ENCODE results near the gene DPYD. TPM values are rescaled to one million over a fixed set of nuclear protein-coding genes. Genes with fewer than 3 reads are reported as not detected.

The DPYD gene
- polyA plus RNA-seq, 1 of the 3 experiments (the other 2 are of a cell fraction), result 23.0 TPM

DNA sequence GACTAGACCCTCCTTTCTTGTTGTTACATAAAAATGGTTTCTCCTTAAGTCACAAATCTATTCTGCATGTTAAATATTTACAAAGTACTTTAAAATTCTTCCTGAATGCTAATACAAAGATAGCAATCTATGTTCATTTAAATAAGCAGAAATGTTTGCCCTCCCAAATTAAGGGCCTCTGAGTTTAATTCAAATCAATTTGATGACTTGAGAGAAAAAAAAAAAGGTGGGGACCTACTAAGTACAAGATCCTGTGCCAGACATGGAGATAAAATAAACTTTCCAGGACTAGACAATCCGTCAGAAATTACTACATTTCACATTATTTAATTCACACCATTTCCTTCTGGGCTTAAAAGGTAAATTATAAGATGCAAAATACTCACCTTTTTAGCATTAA lies 548.3 kb downstream of the DPYD start:
- H3K4me3 ChIP-seq (ENCODE audit: low read depth in 2 of 2, low read length in 1 of 2), result no peak overlapping the region
- 96% methylated on average over 1 of the region's 1 CpG for WGBS (ENCODE audit: low lambda C conversion rate)
- CTCF ChIA-PET, result no interaction called here
- H3K79me2 ChIP-seq (ENCODE audit: insufficient read depth), result no peaks in the 10 kb centered on the region
- H3K27ac ChIP-seq (ENCODE audit: low read depth in 2 of 2, low read length in 1 of 2), result no peak overlapping the region
- H3K9ac ChIP-seq, result no peak overlapping the region
- H3K9me3 ChIP-seq, result no peaks in the 10 kb centered on the region
- peaks cover 0 to 22% of the 10 kb centered on the region in 2 experiments for H3K36me3 ChIP-seq (replicated peaks in 1 of 2; ENCODE audit: control insufficient read depth in 1 of 2, insufficient read depth in 2 of 2, low read length in 1 of 2)
- H2AFZ ChIP-seq (ENCODE audit: low read depth), result no peak overlapping the region
- no peak for DNase-seq
- H4K20me1 ChIP-seq (ENCODE audit: insufficient read depth), result no peaks in the 10 kb centered on the region
- H3K4me1 ChIP-seq (ENCODE audit: control insufficient read depth in 1 of 2, insufficient read depth in 2 of 2, low read depth in 1 of 2, low read length in 1 of 2), result no peaks in the 10 kb centered on the region; a peak in 2 of 4 replicates
- no peaks in the 10 kb centered on the region for H3K9me2 ChIP-seq
- POLR2A ChIA-PET, result no interaction called here
- H3K27me3 ChIP-seq (ENCODE audit: insufficient read depth), result no peaks in the 10 kb centered on the region
- H3F3A ChIP-seq (replicated peaks; ENCODE audit: insufficient read depth), result no peaks in the 10 kb centered on the region
- TF ChIP-seq USF2 (IDR thresholded peaks at IDR 0.05; ENCODE audit: borderline replicate concordance, low read depth, low read length), result no peak
- no peak for TF ChIP-seq POLR2AphosphoS5 (IDR thresholded peaks at IDR 0.05; ENCODE audit: low read depth, low read length)
- H3K4me2 ChIP-seq, result no peak overlapping the region

DNA sequence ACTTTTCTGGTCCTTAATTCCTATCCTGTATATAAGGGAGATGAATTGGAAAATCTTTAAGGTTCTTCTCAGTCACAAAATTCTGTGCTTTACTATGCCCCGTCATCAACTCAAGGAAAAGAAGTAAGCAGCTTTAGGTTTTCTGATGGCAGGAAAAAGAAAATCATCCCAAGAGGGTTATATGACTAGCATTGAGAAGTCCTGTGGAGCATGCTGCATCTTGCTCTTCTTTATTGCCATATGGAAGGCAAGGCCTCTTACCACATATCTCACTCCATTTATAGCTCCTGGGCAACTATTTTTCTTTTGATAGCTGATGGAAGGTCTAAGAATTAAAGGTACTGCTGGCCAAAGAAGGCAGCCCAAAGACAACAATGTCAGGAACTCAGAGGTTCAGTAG lies 552.5 kb downstream of the DPYD start:
- Histone ChIP-seq H3K9ac (no peak overlapping the region), H3K79me2 (ENCODE audit: insufficient read depth) (no peaks in the 10 kb centered on the region), H2AFZ (ENCODE audit: low read depth) (no peak overlapping the region), H3K36me3 (replicated peaks in 1 of 2; ENCODE audit: control insufficient read depth in 1 of 2, insufficient read depth in 2 of 2, low read length in 1 of 2) (peaks cover 0 to 30% of the 10 kb centered on the region in 2 experiments), H3K4me1 (ENCODE audit: control insufficient read depth in 1 of 2, insufficient read depth in 2 of 2, low read depth in 1 of 2, low read length in 1 of 2) (no peaks in the 10 kb centered on the region; a peak in 2 of 4 replicates), H3F3A (replicated peaks; ENCODE audit: insufficient read depth) (no peaks in the 10 kb centered on the region), H3K4me2 (no peak overlapping the region), H3K4me3 (ENCODE audit: low read depth in 2 of 2, low read length in 1 of 2) (no peak overlapping the region), H4K20me1 (ENCODE audit: insufficient read depth) (no peaks in the 10 kb centered on the region), H3K27me3 (ENCODE audit: insufficient read depth) (no peaks in the 10 kb centered on the region), H3K9me2 (no peaks in the 10 kb centered on the region), H3K9me3 (no peaks in the 10 kb centered on the region), H3K27ac (ENCODE audit: low read depth in 2 of 2, low read length in 1 of 2) (no peak overlapping the region)
- 89% methylated on average over 1 of the region's 1 CpG for WGBS (ENCODE audit: low lambda C conversion rate)
- CTCF ChIA-PET, result interaction anchor here (1.4 kb wide), 1 partner anchor 10 kb away, joined by 3 read pairs; no protein-coding TSS in a partner anchor
- DNase-seq, result no peak
- POLR2A ChIA-PET, result no interaction called here
- TF ChIP-seq, protein P1, sequence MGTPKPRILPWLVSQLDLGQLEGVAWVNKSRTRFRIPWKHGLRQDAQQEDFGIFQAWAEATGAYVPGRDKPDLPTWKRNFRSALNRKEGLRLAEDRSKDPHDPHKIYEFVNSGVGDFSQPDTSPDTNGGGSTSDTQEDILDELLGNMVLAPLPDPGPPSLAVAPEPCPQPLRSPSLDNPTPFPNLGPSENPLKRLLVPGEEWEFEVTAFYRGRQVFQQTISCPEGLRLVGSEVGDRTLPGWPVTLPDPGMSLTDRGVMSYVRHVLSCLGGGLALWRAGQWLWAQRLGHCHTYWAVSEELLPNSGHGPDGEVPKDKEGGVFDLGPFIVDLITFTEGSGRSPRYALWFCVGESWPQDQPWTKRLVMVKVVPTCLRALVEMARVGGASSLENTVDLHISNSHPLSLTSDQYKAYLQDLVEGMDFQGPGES (IDR thresholded peaks at IDR 0.05; ENCODE audit: low read depth, low read length), result no peak
- no peak for TF ChIP-seq CTCF (IDR thresholded peaks at IDR 0.05)
- no peak for TF ChIP-seq TEAD4 (IDR thresholded peaks at IDR 0.05; ENCODE audit: borderline replicate concordance, insufficient read depth)
- no peak for TF ChIP-seq MAX (IDR thresholded peaks at IDR 0.05; ENCODE audit: low read depth)
- no peak for TF ChIP-seq MXI1 (IDR thresholded peaks at IDR 0.05; ENCODE audit: low read depth, low read length)
- TF ChIP-seq RAD21 (IDR thresholded peaks at IDR 0.05; ENCODE audit: low read length), result no peak
- TF ChIP-seq USF2 (IDR thresholded peaks at IDR 0.05; ENCODE audit: borderline replicate concordance, low read depth, low read length), result no peak
- TF ChIP-seq FOSL2 (IDR thresholded peaks at IDR 0.05; ENCODE audit: borderline replicate concordance, low read depth), result no peak
- TF ChIP-seq, protein P2, sequence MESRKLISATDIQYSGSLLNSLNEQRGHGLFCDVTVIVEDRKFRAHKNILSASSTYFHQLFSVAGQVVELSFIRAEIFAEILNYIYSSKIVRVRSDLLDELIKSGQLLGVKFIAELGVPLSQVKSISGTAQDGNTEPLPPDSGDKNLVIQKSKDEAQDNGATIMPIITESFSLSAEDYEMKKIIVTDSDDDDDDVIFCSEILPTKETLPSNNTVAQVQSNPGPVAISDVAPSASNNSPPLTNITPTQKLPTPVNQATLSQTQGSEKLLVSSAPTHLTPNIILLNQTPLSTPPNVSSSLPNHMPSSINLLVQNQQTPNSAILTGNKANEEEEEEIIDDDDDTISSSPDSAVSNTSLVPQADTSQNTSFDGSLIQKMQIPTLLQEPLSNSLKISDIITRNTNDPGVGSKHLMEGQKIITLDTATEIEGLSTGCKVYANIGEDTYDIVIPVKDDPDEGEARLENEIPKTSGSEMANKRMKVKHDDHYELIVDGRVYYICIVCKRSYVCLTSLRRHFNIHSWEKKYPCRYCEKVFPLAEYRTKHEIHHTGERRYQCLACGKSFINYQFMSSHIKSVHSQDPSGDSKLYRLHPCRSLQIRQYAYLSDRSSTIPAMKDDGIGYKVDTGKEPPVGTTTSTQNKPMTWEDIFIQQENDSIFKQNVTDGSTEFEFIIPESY (IDR thresholded peaks at IDR 0.05; ENCODE audit: borderline replicate concordance, low read depth), result no peak
- no peak for TF ChIP-seq REST (IDR thresholded peaks at IDR 0.05; ENCODE audit: low read depth, low read length)
- TF ChIP-seq, protein P3, sequence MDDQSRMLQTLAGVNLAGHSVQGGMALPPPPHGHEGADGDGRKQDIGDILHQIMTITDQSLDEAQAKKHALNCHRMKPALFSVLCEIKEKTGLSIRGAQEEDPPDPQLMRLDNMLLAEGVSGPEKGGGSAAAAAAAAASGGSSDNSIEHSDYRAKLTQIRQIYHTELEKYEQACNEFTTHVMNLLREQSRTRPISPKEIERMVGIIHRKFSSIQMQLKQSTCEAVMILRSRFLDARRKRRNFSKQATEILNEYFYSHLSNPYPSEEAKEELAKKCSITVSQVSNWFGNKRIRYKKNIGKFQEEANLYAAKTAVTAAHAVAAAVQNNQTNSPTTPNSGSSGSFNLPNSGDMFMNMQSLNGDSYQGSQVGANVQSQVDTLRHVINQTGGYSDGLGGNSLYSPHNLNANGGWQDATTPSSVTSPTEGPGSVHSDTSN (IDR thresholded peaks at IDR 0.05), result no peak
- TF ChIP-seq GATA2 (CRISPR knock-in tag; IDR thresholded peaks at IDR 0.05), result no peak
